Measurements from ENCODE around the gene GPS1. TPM values are rescaled to one million over a fixed set of nuclear protein-coding genes. Genes with fewer than 3 reads are reported as not detected.

GPS1 gene
- total RNA-seq, 1 donor from 2014 or later = 67.1 TPM

GRCh38 chr17:82077617-82078358, 26.1 kb downstream of the GPS1 start:
- DNase-seq (ENCODE audit: low read depth in 2 of 2) = no peak

DNA sequence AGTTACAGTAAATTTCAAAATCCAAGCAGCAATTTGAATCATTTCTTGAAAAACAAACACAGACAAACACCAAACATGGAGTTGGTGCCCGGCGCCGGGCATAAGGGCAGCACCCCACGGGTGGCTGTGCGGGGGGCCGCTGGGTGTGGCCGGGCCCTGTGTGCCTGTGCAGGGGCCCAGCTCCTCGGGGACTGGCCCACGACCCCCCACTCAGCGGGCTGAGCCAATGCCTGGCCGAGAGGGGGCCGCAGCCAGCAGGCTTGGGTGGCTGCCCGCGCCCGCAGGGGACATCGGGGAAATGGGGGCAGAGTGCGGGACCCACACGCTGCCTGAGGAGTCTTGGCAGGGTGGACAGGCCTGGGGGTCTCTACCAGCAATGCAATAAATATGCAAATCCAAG, 26.7 kb downstream of the GPS1 start:
- no peak for DNase-seq (ENCODE audit: low read depth in 2 of 2)

DNA sequence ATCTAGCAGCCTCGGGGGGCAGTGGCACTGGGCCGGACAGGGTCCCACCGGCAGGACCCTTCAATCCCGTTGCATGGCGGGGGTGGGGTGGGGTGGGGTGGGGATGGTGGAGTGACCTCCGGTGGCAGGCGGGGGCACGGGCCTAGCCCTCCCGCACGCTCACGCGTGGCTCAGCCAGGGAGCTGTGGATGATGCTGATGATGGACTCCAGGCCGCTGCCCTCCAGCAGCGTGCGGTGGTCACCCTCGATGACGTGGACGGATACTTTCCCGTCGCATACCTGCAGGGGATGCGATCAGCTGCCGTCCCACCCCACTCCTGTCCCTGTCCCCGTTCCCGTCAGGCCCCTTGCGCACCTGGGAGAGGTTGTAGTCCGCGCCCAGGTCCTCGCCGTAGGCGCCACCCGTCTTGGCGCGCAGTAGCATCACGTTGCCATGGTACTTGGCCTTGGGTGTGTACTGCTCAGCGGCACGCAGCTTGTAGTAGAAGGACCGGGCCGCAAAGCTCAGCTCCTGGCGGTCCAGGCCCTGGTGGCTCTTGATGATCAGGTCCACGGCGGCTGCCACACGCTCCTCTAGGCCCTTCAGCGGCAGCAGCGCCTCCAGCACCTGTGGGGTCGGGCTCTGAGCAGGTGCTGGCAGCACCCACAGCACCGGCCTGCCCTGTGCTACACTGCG, 27.4 kb downstream of the GPS1 start:
- no peak for DNase-seq (ENCODE audit: low read depth in 2 of 2)

DNA sequence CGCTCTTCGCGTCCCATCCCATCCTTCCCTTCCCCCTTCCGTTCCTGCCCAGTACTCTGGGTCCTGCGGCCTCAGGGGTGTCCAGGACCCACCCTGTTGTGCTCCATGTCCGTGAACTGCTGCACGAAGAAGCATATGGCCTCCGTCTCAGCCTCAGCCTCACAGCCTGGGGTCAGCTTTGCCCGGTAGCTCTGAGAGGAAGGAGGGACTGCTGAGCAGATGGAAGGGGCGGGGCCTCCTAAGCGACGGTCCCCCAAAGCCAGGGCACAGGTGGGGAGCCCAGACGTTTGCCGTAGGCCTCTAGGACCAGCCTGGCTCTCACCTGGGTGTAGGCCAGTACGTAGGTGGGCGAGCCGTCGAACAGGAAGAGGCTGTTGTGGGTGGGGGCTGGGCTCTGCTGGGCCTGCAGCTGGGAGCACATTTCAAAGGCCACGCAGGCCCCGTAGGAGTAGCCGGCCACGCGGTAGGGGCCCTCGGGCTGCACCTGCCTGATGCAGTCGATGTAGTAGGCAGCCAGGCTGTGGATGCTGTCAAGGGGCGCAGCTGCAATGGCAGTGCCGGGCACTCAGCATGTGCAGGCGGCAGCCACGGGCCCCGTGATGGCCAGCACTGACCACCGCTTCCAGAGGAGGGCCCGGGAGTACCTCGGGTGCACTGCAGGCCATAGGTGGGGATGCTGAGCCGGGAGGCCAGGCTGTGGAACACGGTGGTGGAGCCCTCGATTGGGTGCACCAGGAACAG, 28.5 kb downstream of the GPS1 start:
- no peak for DNase-seq (ENCODE audit: low read depth in 2 of 2)

- DNase-seq (ENCODE audit: low read depth in 2 of 2) = no peak
Measured at GRCh38 chr17:82080789-82081464, 29.2 kb downstream of the GPS1 start.

DNA sequence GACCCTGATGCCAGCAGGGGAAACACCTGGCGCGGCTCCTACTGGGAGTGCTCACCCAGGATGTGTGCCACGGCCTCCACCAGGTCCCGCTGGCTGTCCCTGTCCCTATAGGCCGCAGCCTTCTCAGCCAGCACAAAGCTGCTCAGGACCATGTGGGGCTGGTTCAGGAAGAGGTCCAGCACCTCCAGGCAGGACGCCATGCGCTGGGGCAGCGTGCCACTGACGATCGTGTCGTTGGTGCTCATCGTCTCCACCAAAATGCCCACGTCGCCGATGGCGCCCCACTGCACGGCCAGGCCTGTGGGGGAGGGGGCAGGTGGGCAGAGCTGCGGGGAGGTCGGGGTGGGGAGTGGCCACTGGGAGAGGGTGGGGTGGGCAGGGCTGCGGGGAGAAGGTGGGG, 29.8 kb downstream of the GPS1 start:
- DNase-seq (ENCODE audit: low read depth in 2 of 2) = no peak

- DNase-seq (ENCODE audit: low read depth in 2 of 2) = no peak
Measured at GRCh38 chr17:82081966-82082365, 30.3 kb downstream of the GPS1 start.

GRCh38 chr17:82082456-82082855, 30.8 kb downstream of the GPS1 start:
- DNase-seq (ENCODE audit: low read depth in 2 of 2) = no peak

GRCh38 chr17:82083009-82083408, 31.3 kb downstream of the GPS1 start:
- no peak for DNase-seq (ENCODE audit: low read depth in 2 of 2)

GRCh38 chr17:82083533-82084359, 32.0 kb downstream of the GPS1 start:
- no peak for DNase-seq (ENCODE audit: low read depth in 2 of 2)

DNA sequence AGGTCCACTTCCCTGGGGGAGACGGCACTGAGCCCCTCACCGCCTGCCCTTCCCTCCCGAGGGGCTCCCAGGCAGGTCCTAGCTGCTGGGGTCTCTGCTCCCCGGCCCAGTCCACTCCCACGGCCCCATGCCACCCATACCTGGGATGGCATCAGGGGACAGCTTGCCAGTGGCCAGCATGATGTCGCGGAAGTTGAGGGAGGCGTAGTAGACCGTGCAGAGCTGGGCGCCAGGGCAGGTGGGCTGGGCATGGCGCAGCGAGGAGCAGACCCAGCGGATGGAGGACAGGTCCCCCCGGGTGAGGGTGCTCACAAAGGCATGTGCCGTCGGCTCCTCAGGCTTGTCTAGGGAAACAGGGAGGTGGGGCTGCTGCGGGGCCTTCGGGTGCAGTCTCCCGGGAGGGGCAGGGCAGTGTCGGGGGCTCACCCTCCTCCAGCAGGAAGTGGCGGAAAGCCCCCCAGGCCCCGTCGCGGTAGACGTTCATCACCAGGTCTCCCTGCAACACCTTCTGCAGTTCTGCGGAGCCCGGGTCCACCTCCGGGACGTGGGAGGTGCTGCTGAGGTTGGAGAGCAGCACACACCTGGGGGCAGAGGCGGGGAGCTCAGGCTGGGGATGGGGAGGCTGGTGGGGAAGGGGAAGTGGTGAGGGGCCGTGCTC, 32.8 kb downstream of the GPS1 start:
- DNase-seq (ENCODE audit: low read depth in 2 of 2) = no peak

GRCh38 chr17:82085031-82085861, 33.5 kb downstream of the GPS1 start:
- no peak for DNase-seq (ENCODE audit: low read depth in 2 of 2)

- no peak for DNase-seq (ENCODE audit: low read depth in 2 of 2)
Measured at GRCh38 chr17:82085931-82086764, 34.5 kb downstream of the GPS1 start.

DNA sequence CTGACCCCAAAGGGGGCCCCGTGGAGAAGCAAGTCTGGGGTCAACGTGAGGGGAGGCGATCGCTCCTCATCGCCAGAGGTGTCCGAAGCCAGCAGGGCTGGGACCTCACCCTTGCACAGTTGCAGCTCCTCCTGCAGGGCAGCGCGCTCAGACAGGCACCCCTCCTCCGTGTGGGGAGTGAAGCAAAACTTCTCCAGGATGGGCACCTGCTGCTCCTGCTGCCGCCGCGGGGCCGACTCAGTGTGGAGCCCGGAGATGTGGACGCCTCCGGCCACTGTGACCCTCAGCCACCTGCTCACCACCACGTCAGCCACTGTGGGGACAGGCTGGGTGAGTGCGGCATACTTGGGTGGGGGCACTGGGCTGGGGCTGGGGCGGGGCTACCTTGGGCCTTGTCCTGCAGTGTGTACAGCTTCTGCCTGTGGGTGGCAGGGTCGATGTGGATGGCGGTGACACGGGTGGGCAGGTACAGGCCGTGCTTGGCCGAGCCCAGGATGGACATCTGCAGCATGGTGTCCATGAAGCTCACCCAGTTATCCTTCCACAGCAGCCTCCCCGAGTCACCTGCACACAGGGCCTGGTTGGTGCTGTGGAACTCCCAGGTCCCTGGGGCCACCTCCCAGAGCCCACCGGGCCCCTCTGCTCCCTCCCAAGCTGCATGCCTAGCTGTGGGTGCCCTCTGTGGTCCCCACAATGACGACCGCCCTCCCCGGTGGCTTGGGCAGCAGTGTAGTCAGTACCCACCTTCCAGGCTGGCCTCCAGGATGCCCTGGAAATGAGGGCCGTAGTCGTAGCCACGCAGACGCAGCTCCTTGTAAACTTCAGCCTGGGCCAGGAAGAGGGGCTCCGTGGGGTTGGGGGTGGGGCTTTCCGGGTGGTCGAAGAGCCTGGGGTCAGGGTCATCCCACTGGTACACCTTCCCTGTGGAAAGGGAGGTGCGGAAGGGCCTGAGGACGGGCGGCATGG, 35.5 kb downstream of the GPS1 start:
- no peak for DNase-seq (ENCODE audit: low read depth in 2 of 2)

GRCh38 chr17:82087961-82088837, 36.5 kb downstream of the GPS1 start:
- DNase-seq (ENCODE audit: low read depth in 2 of 2) = no peak

All from dermis microvascular lymphatic vessel endothelial cell (primary cell).